ENCODE data around the gene PLPP3.

Gene PLPP3

DNA sequence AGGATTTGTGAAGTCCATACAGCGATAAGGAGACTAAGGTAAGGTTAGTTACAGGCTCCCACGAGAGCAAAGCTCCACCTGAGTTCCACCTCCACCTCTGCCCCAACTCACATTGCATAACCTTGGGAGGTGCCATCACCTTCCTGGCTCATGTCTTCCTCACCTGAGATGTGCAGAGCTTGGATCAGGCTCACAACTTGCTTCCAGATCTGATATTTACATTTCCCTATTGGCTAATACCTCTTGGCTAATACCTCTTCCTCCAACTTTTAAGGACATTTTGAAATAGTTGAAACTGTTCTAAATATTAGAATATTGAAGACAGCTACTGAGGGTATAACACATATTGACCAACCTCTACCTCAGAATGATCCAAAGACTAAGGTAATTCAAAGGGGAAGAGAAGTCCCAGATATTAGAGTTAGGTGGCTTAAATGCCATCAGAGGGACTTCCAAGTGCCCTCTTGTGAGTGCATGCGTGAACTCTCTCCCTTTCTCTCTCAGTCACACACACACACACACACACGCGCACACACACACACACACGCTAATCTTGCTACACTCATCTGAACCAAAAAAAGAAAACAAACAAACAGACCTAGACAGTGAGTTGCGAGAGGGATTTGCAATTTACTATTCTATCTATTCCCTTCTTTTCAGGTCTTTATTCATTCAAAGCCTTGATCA is 134.3 kb downstream of the PLPP3 start:
- TF ChIP-seq CTCF (IDR thresholded peaks at IDR 0.05): no peak

Data from LNCAP (cell line).